GM23338 (cell line): ENCODE data around the gene MYCBP2. TPM values are rescaled to one million over a fixed set of nuclear protein-coding genes. Genes with fewer than 3 reads are reported as not detected.

ENCODE experiments used
- ATAC-seq: fragments of 200-7000 bp; cut with Tn5 transposase; 3 replicates; pipeline ENCODE4 v1.9.1; 2020
- DNase-seq: peaks from one replicate; pipeline ENCODE4 v3.0.0-alpha.2; 2015; ENCODE audit warnings: low spot score
- H2AFZ ChIP-seq: fragments of 200-600 bp; sonication (generic); 2 replicates; pipeline ENCODE4 v1.8.0; 2016; ENCODE audit warnings: antibody characterized with exemption, mild to moderate bottlenecking, moderate library complexity
- H3F3A ChIP-seq: fragments of 200-600 bp; sonication (generic); replicated peaks from 2 replicates; pipeline ENCODE4 v1.8.0; 2017; ENCODE audit warnings: antibody characterized with exemption, mixed run types, low read depth
- H3K27ac ChIP-seq: fragments of 200-600 bp; sonication (generic); 2 replicates; pipeline ENCODE4 v1.6.1; 2016; ENCODE audit warnings: low read depth
- H3K27me3 ChIP-seq: fragments of 200-600 bp; sonication (generic); 2 replicates; pipeline ENCODE4 v1.8.0; 2016; ENCODE audit warnings: mild to moderate bottlenecking, mixed run types, moderate library complexity; ENCODE audit not compliant: insufficient read depth
- H3K36me3 ChIP-seq: fragments of 200-600 bp; sonication (generic); 2 replicates; pipeline ENCODE4 v1.8.0; 2016; ENCODE audit warnings: mild to moderate bottlenecking; ENCODE audit not compliant: insufficient read depth
- H3K4me1 ChIP-seq: fragments of 200-600 bp; sonication (generic); 2 replicates; pipeline ENCODE4 v1.8.0; 2016; ENCODE audit warnings: mild to moderate bottlenecking, moderate library complexity; ENCODE audit not compliant: insufficient read depth
- H3K4me2 ChIP-seq: fragments of 200-600 bp; sonication (generic); 2 replicates; pipeline ENCODE4 v1.7.1; 2017; ENCODE audit warnings: mixed run types
- H3K4me3 ChIP-seq: fragments of 200-600 bp; sonication (generic); 2 replicates; pipeline ENCODE4 v1.6.1; 2016; ENCODE audit warnings: mixed run types
- H3K79me2 ChIP-seq: fragments of 200-600 bp; sonication (generic); replicated peaks from 2 replicates; pipeline ENCODE4 v1.8.0; 2017; ENCODE audit warnings: mild to moderate bottlenecking; ENCODE audit not compliant: insufficient read depth
- H3K9me2 ChIP-seq: fragments of 200-600 bp; sonication (generic); 2 replicates; pipeline ENCODE4 v1.8.0; 2017; ENCODE audit not compliant: insufficient read depth
- H4K20me1 ChIP-seq: fragments of 200-600 bp; sonication (generic); replicated peaks from 2 replicates; pipeline ENCODE4 v1.8.0; 2017; ENCODE audit warnings: mild to moderate bottlenecking; ENCODE audit not compliant: insufficient read depth
- H3K27ac Mint-ChIP-seq: 2 replicates; pipeline ENCODE4 v1.8.0; 2020; ENCODE audit warnings: inconsistent platforms, mild to moderate bottlenecking, moderate library complexity, mixed read lengths
- H3K27me3 Mint-ChIP-seq: 3 replicates; pipeline ENCODE4 v1.8.0; 2022; ENCODE audit warnings: low read depth, mild to moderate bottlenecking, moderate library complexity, mixed read lengths, inconsistent platforms; ENCODE audit not compliant: insufficient read depth, poor library complexity
- H3K36me3 Mint-ChIP-seq: 3 replicates; pipeline ENCODE4 v1.8.0; 2021; ENCODE audit warnings: low read depth, mild to moderate bottlenecking, inconsistent platforms, moderate library complexity, mixed read lengths
- H3K4me1 Mint-ChIP-seq: 3 replicates; pipeline ENCODE4 v1.8.0; 2020; ENCODE audit warnings: mild to moderate bottlenecking, inconsistent platforms, mixed read lengths
- H3K4me3 Mint-ChIP-seq: 3 replicates; pipeline ENCODE4 v1.8.0; 2021; ENCODE audit warnings: moderate library complexity, mild to moderate bottlenecking, inconsistent platforms, mixed read lengths
- H3K9me3 Mint-ChIP-seq: 3 replicates; pipeline ENCODE4 v1.8.0; 2020; ENCODE audit warnings: moderate library complexity, mild to moderate bottlenecking, inconsistent platforms, mixed read lengths
- ZNF331 ChIP-seq: fragments of 250-450 bp; sonication (Bioruptor Pico); IDR thresholded peaks from 2 replicates; pipeline ENCODE4 v1.5.0; 2020; ENCODE audit warnings: low read depth, mild to moderate bottlenecking, moderate library complexity
- ZNF462 ChIP-seq: fragments of 250-450 bp; sonication (Bioruptor Pico); IDR thresholded peaks from 2 replicates; pipeline ENCODE4 v1.5.0; 2020; ENCODE audit warnings: mild to moderate bottlenecking, moderate library complexity
- polyA plus RNA-seq: library from polyadenylated mRNA; unstranded; fragments of >200 nt; fragmentation: Nextera tagmentation; extraction: Ambion mirVana; gene quantifications from 2 replicates; pipeline ENCODE4 v1.2.1, GENCODE V29; 2016
- total RNA-seq: library from RNA; depleted of rRNA; stranded (reverse); fragments of >200 nt; shearing (Covaris generic); gene quantifications from 2 replicates; pipeline ENCODE4 v1.2.3, GENCODE V29; 2014
- TF ChIP-seq, protein P1 (sequence below): IDR thresholded peaks from 2 replicates; pipeline ENCODE4 v1.6.1; 2016; ENCODE audit warnings: antibody characterized with exemption
- TF ChIP-seq, protein P2 (sequence below): IDR thresholded peaks from one replicate; pipeline ENCODE4 v1.6.1; 2018; ENCODE audit warnings: antibody characterized with exemption; ENCODE audit not compliant: unreplicated experiment

MYCBP2 gene
- total and polyA plus RNA-seq, 2 experiments from 2014 or later = 54.6 to 77.2 TPM

- H3K9me3 Mint-ChIP-seq = no peaks in the 10 kb centered on the region
- Histone ChIP-seq H3K4me1 (peaks cover 2% of the 10 kb centered on the region; the same call in 1 of the 2 replicates), H4K20me1 (no peaks in the 10 kb centered on the region), H3K36me3 (no peaks in the 10 kb centered on the region), H3K27me3 (no peaks in the 10 kb centered on the region), H3K79me2 (no peaks in the 10 kb centered on the region), H3F3A (no peaks in the 10 kb centered on the region), H3K27ac (no peak overlapping the region), H3K4me2 (no peak overlapping the region), H3K9me2 (no peaks in the 10 kb centered on the region), H3K4me3 (no peak overlapping the region), H2AFZ (no peak overlapping the region)
- H3K27me3 Mint-ChIP-seq = no peaks in the 10 kb centered on the region
- peak overlapping the region; percentile 81; the same call in 1 of the 2 replicates for H3K27ac Mint-ChIP-seq
- H3K36me3 Mint-ChIP-seq = no peaks in the 10 kb centered on the region
- no peak for TF ChIP-seq ZNF331
- H3K4me3 Mint-ChIP-seq = no peak overlapping the region
- peaks cover 4% of the 10 kb centered on the region; the same call in 2 of the 3 replicates for H3K4me1 Mint-ChIP-seq
- DNase-seq (no peak), ATAC-seq (no peak)
These were observed 96.3 kb downstream of the MYCBP2 start for GRCh38 chr13:77230560-77230959.

DNA sequence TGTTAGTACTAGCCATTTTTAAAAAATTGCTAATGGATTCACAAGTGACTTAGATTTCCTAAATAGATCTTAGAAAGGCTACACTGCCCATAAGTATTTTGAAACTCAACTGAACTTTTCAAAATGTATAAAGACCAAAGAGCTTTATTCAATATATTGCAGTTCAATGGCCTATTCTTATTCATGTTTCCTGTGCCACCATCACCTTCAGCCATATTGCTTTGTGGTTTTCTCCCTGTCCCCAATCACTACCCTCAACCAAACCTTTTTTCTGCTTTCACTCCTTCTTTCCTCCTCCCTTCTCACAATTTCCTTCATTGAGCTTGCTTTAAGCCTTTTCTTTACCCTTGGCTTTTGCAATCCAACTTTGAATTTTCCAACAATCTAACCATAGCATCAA, 100.9 kb downstream of the MYCBP2 start:
- no peaks in the 10 kb centered on the region for H3K79me2 ChIP-seq
- H3K27ac Mint-ChIP-seq = peak overlapping the region; percentile 54
- H3K4me2 ChIP-seq = no peak overlapping the region
- TF ChIP-seq, protein P1, sequence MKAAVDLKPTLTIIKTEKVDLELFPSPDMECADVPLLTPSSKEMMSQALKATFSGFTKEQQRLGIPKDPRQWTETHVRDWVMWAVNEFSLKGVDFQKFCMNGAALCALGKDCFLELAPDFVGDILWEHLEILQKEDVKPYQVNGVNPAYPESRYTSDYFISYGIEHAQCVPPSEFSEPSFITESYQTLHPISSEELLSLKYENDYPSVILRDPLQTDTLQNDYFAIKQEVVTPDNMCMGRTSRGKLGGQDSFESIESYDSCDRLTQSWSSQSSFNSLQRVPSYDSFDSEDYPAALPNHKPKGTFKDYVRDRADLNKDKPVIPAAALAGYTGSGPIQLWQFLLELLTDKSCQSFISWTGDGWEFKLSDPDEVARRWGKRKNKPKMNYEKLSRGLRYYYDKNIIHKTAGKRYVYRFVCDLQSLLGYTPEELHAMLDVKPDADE = no peak
- TF ChIP-seq ZNF462 (CRISPR knock-in tag) (no peak), ZNF331 (no peak)
- TF ChIP-seq, protein P2, sequence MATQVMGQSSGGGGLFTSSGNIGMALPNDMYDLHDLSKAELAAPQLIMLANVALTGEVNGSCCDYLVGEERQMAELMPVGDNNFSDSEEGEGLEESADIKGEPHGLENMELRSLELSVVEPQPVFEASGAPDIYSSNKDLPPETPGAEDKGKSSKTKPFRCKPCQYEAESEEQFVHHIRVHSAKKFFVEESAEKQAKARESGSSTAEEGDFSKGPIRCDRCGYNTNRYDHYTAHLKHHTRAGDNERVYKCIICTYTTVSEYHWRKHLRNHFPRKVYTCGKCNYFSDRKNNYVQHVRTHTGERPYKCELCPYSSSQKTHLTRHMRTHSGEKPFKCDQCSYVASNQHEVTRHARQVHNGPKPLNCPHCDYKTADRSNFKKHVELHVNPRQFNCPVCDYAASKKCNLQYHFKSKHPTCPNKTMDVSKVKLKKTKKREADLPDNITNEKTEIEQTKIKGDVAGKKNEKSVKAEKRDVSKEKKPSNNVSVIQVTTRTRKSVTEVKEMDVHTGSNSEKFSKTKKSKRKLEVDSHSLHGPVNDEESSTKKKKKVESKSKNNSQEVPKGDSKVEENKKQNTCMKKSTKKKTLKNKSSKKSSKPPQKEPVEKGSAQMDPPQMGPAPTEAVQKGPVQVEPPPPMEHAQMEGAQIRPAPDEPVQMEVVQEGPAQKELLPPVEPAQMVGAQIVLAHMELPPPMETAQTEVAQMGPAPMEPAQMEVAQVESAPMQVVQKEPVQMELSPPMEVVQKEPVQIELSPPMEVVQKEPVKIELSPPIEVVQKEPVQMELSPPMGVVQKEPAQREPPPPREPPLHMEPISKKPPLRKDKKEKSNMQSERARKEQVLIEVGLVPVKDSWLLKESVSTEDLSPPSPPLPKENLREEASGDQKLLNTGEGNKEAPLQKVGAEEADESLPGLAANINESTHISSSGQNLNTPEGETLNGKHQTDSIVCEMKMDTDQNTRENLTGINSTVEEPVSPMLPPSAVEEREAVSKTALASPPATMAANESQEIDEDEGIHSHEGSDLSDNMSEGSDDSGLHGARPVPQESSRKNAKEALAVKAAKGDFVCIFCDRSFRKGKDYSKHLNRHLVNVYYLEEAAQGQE = no peak
- DNase-seq (no peak), ATAC-seq (no peak)
- no peaks in the 10 kb centered on the region for H3F3A ChIP-seq
- H3K9me2 ChIP-seq = no peaks in the 10 kb centered on the region
- H3K4me1 ChIP-seq = peaks cover 2% of the 10 kb centered on the region; the same call in 1 of the 2 replicates
- H2AFZ ChIP-seq = no peak overlapping the region
- no peaks in the 10 kb centered on the region for H3K36me3 Mint-ChIP-seq
- no peak overlapping the region for H3K4me3 Mint-ChIP-seq
- no peaks in the 10 kb centered on the region for H3K27me3 ChIP-seq
- no peaks in the 10 kb centered on the region for H3K36me3 ChIP-seq
- H3K27me3 Mint-ChIP-seq = no peaks in the 10 kb centered on the region
- H3K4me3 ChIP-seq = no peak overlapping the region
- no peaks in the 10 kb centered on the region for H4K20me1 ChIP-seq
- no peak overlapping the region for H3K27ac ChIP-seq
- no peaks in the 10 kb centered on the region for H3K9me3 Mint-ChIP-seq
- peaks cover 4% of the 10 kb centered on the region; the same call in 2 of the 3 replicates for H3K4me1 Mint-ChIP-seq
